IPS-15b (cell line): ENCODE data around the gene AMDHD2.

Experiments used
- H3K27me3 ChIP-seq: one replicate; pipeline ENCODE4 v1.6.1; 2013; ENCODE audit warnings: low read length; ENCODE audit not compliant: control insufficient read depth, insufficient read depth
- H3K36me3 ChIP-seq: one replicate; pipeline ENCODE4 v1.6.1; 2013; ENCODE audit warnings: low read length; ENCODE audit not compliant: control insufficient read depth, insufficient read depth
- H3K4me1 ChIP-seq: one replicate; pipeline ENCODE4 v1.6.1; 2013; ENCODE audit warnings: mild to moderate bottlenecking, low read length; ENCODE audit not compliant: control insufficient read depth, insufficient read depth
- H3K4me3 ChIP-seq: one replicate; pipeline ENCODE4 v1.5.1; 2013; ENCODE audit warnings: low read depth, low read length
- H3K9ac ChIP-seq: one replicate; pipeline ENCODE4 v1.6.1; 2013; ENCODE audit warnings: low read depth, mild to moderate bottlenecking, low read length
- H3K9me3 ChIP-seq: one replicate; pipeline ENCODE4 v1.6.1; 2013; ENCODE audit warnings: mild to moderate bottlenecking, low read length; ENCODE audit not compliant: control insufficient read depth, insufficient read depth

Gene AMDHD2

GRCh38 chr16:2516391-2517240 lies 3.6 kb upstream of the AMDHD2 start:
- H3K27me3 ChIP-seq = no peaks in the 10 kb centered on the region
- no peak overlapping the region for H3K9ac ChIP-seq
- H3K4me1 ChIP-seq = peaks cover 8% of the 10 kb centered on the region
- H3K4me3 ChIP-seq = no peak overlapping the region
- no peaks in the 10 kb centered on the region for H3K36me3 ChIP-seq
- H3K9me3 ChIP-seq = no peaks in the 10 kb centered on the region

GRCh38 chr16:2517954-2518605 lies 2.1 kb upstream of the AMDHD2 start:
- no peaks in the 10 kb centered on the region for H3K36me3 ChIP-seq
- no peaks in the 10 kb centered on the region for H3K27me3 ChIP-seq
- H3K4me1 ChIP-seq = peaks cover 3% of the 10 kb centered on the region
- H3K9me3 ChIP-seq = no peaks in the 10 kb centered on the region
- no peak overlapping the region for H3K4me3 ChIP-seq
- no peak overlapping the region for H3K9ac ChIP-seq

GRCh38 chr16:2518823-2519710 lies 1.1 kb upstream of the AMDHD2 start:
- Histone ChIP-seq H3K4me3 (no peak overlapping the region), H3K36me3 (peaks cover 8% of the 10 kb centered on the region), H3K9ac (no peak overlapping the region), H3K27me3 (no peaks in the 10 kb centered on the region), H3K9me3 (no peaks in the 10 kb centered on the region), H3K4me1 (peaks cover 2% of the 10 kb centered on the region)

GRCh38 chr16:2519711-2520080 lies 475 bp upstream of the AMDHD2 start:
- Histone ChIP-seq H3K27me3 (no peaks in the 10 kb centered on the region), H3K9ac (no peak overlapping the region), H3K36me3 (peaks cover 11% of the 10 kb centered on the region)

GRCh38 chr16:2520784-2521531 lies 787 bp downstream of the AMDHD2 start:
- H3K27me3 ChIP-seq = no peaks in the 10 kb centered on the region
- H3K4me3 ChIP-seq = peak overlapping the region; percentile 67
- peaks cover 2% of the 10 kb centered on the region for H3K4me1 ChIP-seq
- peak overlapping the region; percentile 79 for H3K9ac ChIP-seq
- peaks cover 14% of the 10 kb centered on the region for H3K36me3 ChIP-seq
- H3K9me3 ChIP-seq = no peaks in the 10 kb centered on the region

More at GRCh38 chr16:2519711-2520080, 475 bp upstream of the AMDHD2 start:
- no peaks in the 10 kb centered on the region for H3K9me3 ChIP-seq
- H3K4me3 ChIP-seq = peak overlapping the region; percentile 26
- H3K4me1 ChIP-seq = peaks cover 2% of the 10 kb centered on the region

- Histone ChIP-seq H3K27me3 (no peaks in the 10 kb centered on the region), H3K4me3 (no peak overlapping the region), H3K9ac (no peak overlapping the region), H3K9me3 (no peaks in the 10 kb centered on the region), H3K4me1 (no peaks in the 10 kb centered on the region), H3K36me3 (peaks cover 29% of the 10 kb centered on the region)
These were observed 3.6 kb downstream of the AMDHD2 start for GRCh38 chr16:2523801-2524231.

GRCh38 chr16:2524339-2524938 lies 4.3 kb downstream of the AMDHD2 start:
- Histone ChIP-seq H3K4me1 (no peaks in the 10 kb centered on the region), H3K4me3 (no peak overlapping the region), H3K36me3 (peaks cover 34% of the 10 kb centered on the region), H3K9ac (no peak overlapping the region), H3K27me3 (no peaks in the 10 kb centered on the region), H3K9me3 (no peaks in the 10 kb centered on the region)

- Histone ChIP-seq H3K4me1 (no peaks in the 10 kb centered on the region), H3K9ac (no peak overlapping the region), H3K36me3 (peaks cover 43% of the 10 kb centered on the region)
These were observed 6.0 kb downstream of the AMDHD2 start for GRCh38 chr16:2526135-2526534.

GRCh38 chr16:2527071-2527783 lies 7.1 kb downstream of the AMDHD2 start:
- no peaks in the 10 kb centered on the region for H3K9me3 ChIP-seq
- H3K27me3 ChIP-seq = no peaks in the 10 kb centered on the region
- H3K4me1 ChIP-seq = no peaks in the 10 kb centered on the region
- H3K9ac ChIP-seq = no peak overlapping the region
- H3K4me3 ChIP-seq = no peak overlapping the region
- H3K36me3 ChIP-seq = peaks cover 43% of the 10 kb centered on the region

More at GRCh38 chr16:2526135-2526534, 6.0 kb downstream of the AMDHD2 start:
- no peaks in the 10 kb centered on the region for H3K27me3 ChIP-seq
- no peaks in the 10 kb centered on the region for H3K9me3 ChIP-seq
- H3K4me3 ChIP-seq = no peak overlapping the region

- no peaks in the 10 kb centered on the region for H3K27me3 ChIP-seq
- no peaks in the 10 kb centered on the region for H3K4me1 ChIP-seq
- H3K9me3 ChIP-seq = no peaks in the 10 kb centered on the region
- H3K4me3 ChIP-seq = no peak overlapping the region
- H3K9ac ChIP-seq = no peak overlapping the region
- peaks cover 43% of the 10 kb centered on the region for H3K36me3 ChIP-seq
These were observed 7.6 kb downstream of the AMDHD2 start for GRCh38 chr16:2527784-2528100.
